HG03060 (cell line): ENCODE measurements around the gene PPP6C.

Experiments used
- ATAC-seq: cut with Tn5 transposase; IDR thresholded peaks from one replicate; pipeline ENCODE4 v1.9.1; 2021; ENCODE audit warnings: low read depth, moderate number of reproducible peaks; ENCODE audit not compliant: unreplicated experiment

The PPP6C gene

DNA sequence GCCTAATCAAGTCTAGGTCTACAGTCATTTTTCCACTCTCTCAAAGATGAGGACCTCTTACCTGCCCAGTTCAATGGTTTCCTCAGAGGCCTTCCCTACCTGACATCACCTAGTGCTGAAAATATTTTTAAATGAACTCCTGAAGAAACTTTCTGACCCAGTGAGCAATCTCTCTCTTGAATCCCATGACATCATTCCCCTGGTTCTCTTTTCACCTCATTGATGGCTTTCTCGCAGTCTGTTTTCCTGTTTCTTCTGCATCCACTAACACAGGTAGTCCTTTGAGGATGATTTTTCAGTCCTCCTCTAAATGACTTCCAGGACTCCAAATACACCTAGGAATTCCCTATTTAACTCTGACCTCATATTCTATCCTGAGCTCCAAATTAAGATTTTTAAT, 86.6 kb downstream of the PPP6C start:
- no peak for ATAC-seq

DNA sequence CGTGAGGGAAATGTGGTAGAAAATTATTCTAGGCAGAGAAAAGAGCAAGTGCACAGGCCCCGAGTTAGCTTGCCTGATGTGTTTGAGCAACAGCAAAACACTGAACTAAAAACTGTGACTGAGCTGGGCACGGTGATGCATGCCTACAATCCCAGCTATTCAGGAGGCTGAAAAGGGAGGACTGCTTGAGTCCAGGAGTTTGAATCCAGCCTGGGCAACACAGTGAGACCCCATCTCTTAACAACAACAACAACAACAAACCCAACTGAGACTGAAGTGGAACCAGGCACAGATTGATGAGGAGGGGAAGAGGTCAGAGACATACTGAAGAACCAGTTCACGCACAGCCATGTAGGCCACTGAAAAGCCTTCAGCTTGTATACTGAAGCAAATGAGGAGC, 88.8 kb downstream of the PPP6C start:
- ATAC-seq, result no peak

DNA sequence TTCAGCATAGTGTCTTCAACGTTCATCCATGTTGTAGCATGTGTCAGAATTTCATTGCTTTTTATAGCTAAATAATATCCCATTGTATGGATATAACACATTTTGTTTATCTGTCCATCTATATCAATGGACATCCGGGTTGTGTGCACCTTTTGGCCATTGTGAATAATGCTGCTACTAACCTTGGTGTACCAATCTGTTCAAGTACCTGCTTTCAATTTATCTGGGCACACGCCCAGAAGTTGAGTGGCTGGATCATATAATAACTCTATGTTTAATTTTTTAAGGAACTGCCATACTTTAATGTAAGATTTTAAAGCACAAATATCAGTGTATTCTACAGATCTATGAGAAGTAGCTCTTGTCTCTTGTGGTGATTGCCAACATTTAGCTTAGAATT, 89.8 kb downstream of the PPP6C start:
- no peak for ATAC-seq
